ENCODE data around the gene ZSCAN25.
"Not testable (repeated sequence)": the region's sequence is repeated elsewhere in the genome, so short reads cannot be mapped to it uniquely, and the experiment has no call there.

ZSCAN25 gene

DNA sequence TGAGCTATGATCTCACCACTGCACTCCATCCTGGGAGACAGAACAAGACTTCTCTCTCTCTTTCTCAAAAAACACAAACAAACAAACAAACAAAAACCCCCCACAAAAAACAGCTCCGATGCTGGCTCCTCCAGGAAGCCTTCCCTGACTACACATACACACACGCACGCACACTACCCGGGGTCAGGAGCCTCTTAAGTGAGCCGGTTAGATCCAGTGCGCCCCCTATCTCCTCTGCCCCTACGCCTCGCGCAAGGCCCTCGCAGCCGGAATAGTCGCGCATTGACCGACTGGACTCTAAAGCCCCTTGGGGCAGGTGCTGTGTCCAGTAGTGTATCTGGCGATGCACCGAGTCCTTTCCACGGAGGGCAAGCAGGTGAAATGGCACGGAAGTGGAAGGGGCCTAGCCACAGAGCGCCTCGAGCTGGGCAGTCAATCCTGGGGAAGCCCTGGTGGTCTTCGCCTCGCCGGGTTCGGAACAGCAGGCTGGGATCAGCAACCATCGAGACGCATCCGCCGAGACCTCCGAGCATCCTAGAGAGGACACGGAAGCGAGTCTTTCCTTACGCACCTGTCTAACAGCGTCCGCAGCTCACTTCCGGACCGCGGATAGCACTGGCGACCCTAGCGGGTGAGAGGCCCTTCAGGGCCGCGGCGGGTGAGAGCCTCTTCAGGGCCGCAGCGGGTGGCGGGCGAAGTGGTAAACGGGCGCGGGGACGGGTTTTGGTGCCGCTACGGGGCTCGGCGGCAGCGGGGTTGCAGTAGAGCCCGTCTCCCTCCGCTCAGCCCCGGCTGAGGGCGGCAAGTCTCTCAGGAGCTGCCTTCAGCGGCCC is at the start of gene ZSCAN25:
TSS of gene ZSCAN25 (plus strand) at position 588 of the 833 bp plus-strand sequence. CDS start 2,661 bp downstream, outside the sequence.
- peak; percentile 82 to 94 for DNase-seq (ENCODE audit: low spot score in 2 of 2)
- Histone ChIP-seq H3K36me3 (replicated peaks) (peaks cover 35% of the 10 kb centered on the region), H3K4me3 (peak within 1 kb of the TSS; percentile 93), H3K4me1 (peaks cover 6% of the 10 kb centered on the region), H3K9me3 (no peaks in the 10 kb centered on the region), H3K27me3 (ENCODE audit: low read depth) (peaks cover 4% of the 10 kb centered on the region; the same call in 1 of the 2 replicates)
- in situ Hi-C loops (cut with MboI; ENCODE audit: low sequenced_read_pairs): no loop called here

DNA sequence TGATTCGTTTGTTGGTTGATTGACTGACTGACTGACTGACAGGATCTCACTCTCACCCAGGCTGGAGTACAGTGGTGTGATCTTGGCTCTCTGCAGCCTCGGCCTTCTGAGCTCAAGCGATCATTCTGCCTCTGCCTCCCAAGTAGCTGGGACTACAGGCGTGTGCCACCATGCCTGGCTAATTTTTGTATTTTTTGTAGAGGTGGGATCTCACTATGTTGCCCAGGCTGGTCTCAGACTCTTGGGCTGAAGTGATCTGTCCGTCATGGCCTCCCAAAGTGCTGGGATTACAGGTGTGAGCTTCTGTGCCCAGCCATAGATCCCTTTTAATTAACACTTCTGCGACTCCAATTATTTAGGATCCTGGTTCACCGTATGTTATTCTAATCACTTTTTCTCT is 48.0 kb upstream of the ZSCAN25 start:
- in situ Hi-C loops (cut with MboI; ENCODE audit: low sequenced_read_pairs); H3K4me1 ChIP-seq; H3K4me3 ChIP-seq; DNase-seq (ENCODE audit: low spot score in 2 of 2); H3K9me3 ChIP-seq; H3K27me3 ChIP-seq (ENCODE audit: low read depth): not testable (repeated sequence)
- peaks cover 73% of the 10 kb centered on the region for H3K36me3 ChIP-seq (replicated peaks)

GRCh38 chr7:99571768-99572167 is 45.0 kb upstream of the ZSCAN25 start:
- Histone ChIP-seq H3K36me3 (replicated peaks) (peaks cover 56% of the 10 kb centered on the region), H3K4me3 (no peak overlapping the region), H3K9me3 (peaks cover 4% of the 10 kb centered on the region; the same call in 1 of the 2 replicates), H3K27me3 (ENCODE audit: low read depth) (no peaks in the 10 kb centered on the region), H3K4me1 (peaks cover 2% of the 10 kb centered on the region; the same call in 1 of the 2 replicates)
- in situ Hi-C loops (cut with MboI; ENCODE audit: low sequenced_read_pairs): no loop called here
- DNase-seq (ENCODE audit: low spot score in 2 of 2): no peak

DNA sequence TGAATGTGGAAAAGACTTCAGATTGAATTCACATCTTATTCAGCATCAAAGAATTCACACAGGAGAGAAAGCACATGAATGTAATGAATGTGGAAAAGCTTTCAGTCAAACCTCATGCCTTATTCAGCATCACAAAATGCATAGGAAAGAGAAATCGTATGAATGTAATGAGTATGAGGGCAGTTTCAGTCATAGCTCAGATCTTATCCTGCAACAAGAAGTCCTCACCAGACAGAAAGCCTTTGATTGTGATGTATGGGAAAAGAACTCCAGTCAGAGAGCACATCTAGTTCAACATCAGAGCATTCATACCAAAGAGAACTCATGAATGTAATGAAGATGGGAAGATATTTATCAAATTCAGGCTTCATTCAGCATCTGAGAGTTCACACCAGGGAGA is 43.5 kb upstream of the ZSCAN25 start:
- H3K9me3 ChIP-seq: peaks cover 4% of the 10 kb centered on the region; the same call in 1 of the 2 replicates

DNA sequence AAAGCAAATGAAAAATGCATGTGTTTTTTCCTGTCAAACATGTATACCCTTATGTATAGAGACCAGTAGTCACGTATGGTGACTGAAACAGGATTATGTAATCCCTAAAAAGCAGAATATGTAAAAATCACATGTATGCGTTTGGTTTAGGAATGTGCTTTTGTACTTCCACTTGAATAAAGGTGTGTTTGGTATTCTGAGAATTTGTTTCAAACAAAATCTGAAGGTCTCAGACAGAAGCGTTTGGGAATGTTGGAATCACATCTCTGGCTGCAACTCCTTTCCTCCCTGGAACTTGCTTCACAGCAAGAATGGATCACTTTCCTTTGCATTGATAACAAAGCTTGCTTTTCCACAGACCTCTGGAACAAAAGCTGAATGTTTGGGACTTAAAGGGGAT is 40.5 kb upstream of the ZSCAN25 start:
- Histone ChIP-seq H3K4me3 (no peak overlapping the region), H3K9me3 (peaks cover 4% of the 10 kb centered on the region; the same call in 1 of the 2 replicates), H3K36me3 (replicated peaks) (peaks cover 31% of the 10 kb centered on the region), H3K27me3 (ENCODE audit: low read depth) (no peaks in the 10 kb centered on the region), H3K4me1 (0 out of 2 replicates have a peak, but pooled peaks cover 2% of the 10 kb centered on the region)
- DNase-seq (ENCODE audit: low spot score in 2 of 2): no peak
- in situ Hi-C loops (cut with MboI; ENCODE audit: low sequenced_read_pairs): no loop called here

More for the DNA sequence above, 43.5 kb upstream of the ZSCAN25 start:
- in situ Hi-C loops (cut with MboI; ENCODE audit: low sequenced_read_pairs): no loop called here
- no peaks in the 10 kb centered on the region for H3K27me3 ChIP-seq (ENCODE audit: low read depth)
- peaks cover 2% of the 10 kb centered on the region; the same call in 1 of the 2 replicates for H3K4me1 ChIP-seq
- DNase-seq (ENCODE audit: low spot score in 2 of 2): no peak
- no peak overlapping the region for H3K4me3 ChIP-seq
- H3K36me3 ChIP-seq (replicated peaks): peaks cover 51% of the 10 kb centered on the region

GRCh38 chr7:99579281-99579955 is 37.3 kb upstream of the ZSCAN25 start:
- H3K4me1 ChIP-seq: 0 out of 2 replicates have a peak, but pooled peaks cover 2% of the 10 kb centered on the region
- no peak overlapping the region for H3K4me3 ChIP-seq
- DNase-seq (ENCODE audit: low spot score in 2 of 2): no peak
- in situ Hi-C loops (cut with MboI; ENCODE audit: low sequenced_read_pairs): no loop called here
- H3K9me3 ChIP-seq: peaks cover 4% of the 10 kb centered on the region; the same call in 1 of the 2 replicates
- H3K36me3 ChIP-seq (replicated peaks): peaks cover 8% of the 10 kb centered on the region
- no peaks in the 10 kb centered on the region for H3K27me3 ChIP-seq (ENCODE audit: low read depth)

DNA sequence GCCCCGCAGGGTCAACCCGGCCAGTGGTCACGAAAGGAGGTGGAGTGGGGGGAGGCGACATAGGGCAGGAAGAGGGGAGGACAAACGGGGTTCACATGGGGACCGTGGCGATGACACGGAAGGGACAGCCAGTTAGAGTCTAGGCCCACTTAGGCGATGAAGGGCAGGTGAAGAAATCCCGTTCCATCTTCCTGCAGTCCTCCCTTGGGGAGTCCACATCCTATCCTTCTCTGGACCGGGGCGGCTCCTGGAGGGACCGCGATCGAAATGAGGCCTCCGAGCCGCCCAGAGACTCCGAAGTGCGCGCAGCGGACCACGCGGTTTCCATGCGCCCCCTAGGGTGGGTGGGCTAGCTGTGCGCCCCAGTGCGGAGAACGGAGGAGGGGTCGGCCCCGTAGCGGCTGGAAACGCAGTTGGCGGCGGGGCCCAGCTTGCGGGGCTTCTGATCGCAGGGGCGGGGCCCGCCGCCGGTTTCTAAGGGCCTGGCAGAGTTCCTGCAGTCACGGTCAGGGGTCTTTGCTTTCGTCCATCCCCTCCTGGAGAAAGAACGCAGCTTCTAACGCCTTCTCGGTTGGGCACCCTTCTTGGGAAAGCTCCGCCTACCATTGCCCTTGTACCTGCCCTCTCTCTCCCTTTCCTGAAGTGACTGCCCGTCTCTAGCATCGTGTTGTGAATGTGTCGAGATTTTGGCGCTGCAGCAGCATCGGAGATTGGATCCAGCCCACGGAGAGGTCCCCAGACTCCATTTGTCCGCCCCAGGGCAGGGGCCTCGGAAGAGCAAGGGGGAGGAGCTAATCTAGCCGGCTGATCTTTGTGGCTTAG is 36.6 kb upstream of the ZSCAN25 start:
- Histone ChIP-seq H3K36me3 (replicated peaks) (peaks cover 3% of the 10 kb centered on the region; the same call in 1 of the 2 replicates), H3K4me3 (no peak overlapping the region), H3K27me3 (ENCODE audit: low read depth) (no peaks in the 10 kb centered on the region), H3K4me1 (no peaks in the 10 kb centered on the region), H3K9me3 (peaks cover 4% of the 10 kb centered on the region; the same call in 1 of the 2 replicates)
- no peak for DNase-seq (ENCODE audit: low spot score in 2 of 2)
- in situ Hi-C loops (cut with MboI; ENCODE audit: low sequenced_read_pairs): no loop called here

DNA sequence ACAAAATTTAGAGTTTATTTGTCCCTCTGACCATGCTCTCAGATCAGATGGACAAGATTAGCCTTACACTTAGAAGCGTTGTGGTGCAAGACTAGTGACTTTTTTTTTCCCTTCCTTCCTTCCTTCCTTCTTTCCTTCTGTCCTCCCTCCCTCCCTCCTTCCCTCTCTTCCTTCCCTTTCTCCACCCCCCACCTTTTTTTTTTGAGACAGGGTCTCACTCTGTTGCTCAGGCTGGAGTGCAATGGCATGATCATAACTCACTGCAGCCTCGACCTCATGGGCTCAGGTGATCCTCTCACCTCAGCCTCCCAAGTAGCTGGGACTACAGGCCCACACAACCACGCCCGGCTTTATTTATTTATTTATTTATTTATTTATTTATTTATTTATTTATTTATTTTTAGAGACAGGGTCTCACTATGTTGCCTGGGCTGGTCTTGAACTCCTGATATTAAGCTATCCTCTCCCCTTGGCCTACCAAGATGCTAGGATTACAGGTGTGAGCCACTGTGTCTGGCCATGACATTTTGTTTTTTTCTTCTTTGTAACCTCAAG is 35.9 kb upstream of the ZSCAN25 start:
- H3K27me3 ChIP-seq (ENCODE audit: low read depth); DNase-seq (ENCODE audit: low spot score in 2 of 2); H3K4me1 ChIP-seq; H3K36me3 ChIP-seq (replicated peaks); H3K4me3 ChIP-seq; in situ Hi-C loops (cut with MboI; ENCODE audit: low sequenced_read_pairs); H3K9me3 ChIP-seq: not testable (repeated sequence)

- in situ Hi-C loops (cut with MboI; ENCODE audit: low sequenced_read_pairs): no loop called here
- Histone ChIP-seq H3K9me3 (no peaks in the 10 kb centered on the region), H3K36me3 (replicated peaks) (no peaks in the 10 kb centered on the region), H3K4me3 (no peak overlapping the region), H3K4me1 (no peaks in the 10 kb centered on the region), H3K27me3 (ENCODE audit: low read depth) (no peaks in the 10 kb centered on the region)
- DNase-seq (ENCODE audit: low spot score in 2 of 2): no peak
These were observed 27.9 kb upstream of the ZSCAN25 start for GRCh38 chr7:99588868-99589267.

GRCh38 chr7:99594948-99595745 is 21.6 kb upstream of the ZSCAN25 start:
- Histone ChIP-seq H3K4me3 (no peak overlapping the region), H3K36me3 (replicated peaks) (no peaks in the 10 kb centered on the region), H3K27me3 (ENCODE audit: low read depth) (no peaks in the 10 kb centered on the region), H3K9me3 (no peaks in the 10 kb centered on the region), H3K4me1 (no peaks in the 10 kb centered on the region)
- no peak for DNase-seq (ENCODE audit: low spot score in 2 of 2)
- in situ Hi-C loops (cut with MboI; ENCODE audit: low sequenced_read_pairs): no loop called here

GRCh38 chr7:99596408-99596955 is 20.3 kb upstream of the ZSCAN25 start:
- Histone ChIP-seq H3K4me3 (no peak overlapping the region), H3K4me1 (no peaks in the 10 kb centered on the region), H3K36me3 (replicated peaks) (no peaks in the 10 kb centered on the region), H3K27me3 (ENCODE audit: low read depth) (no peaks in the 10 kb centered on the region), H3K9me3 (no peaks in the 10 kb centered on the region)
- in situ Hi-C loops (cut with MboI; ENCODE audit: low sequenced_read_pairs): no loop called here
- DNase-seq (ENCODE audit: low spot score in 2 of 2): no peak

GRCh38 chr7:99597762-99598501 is 18.8 kb upstream of the ZSCAN25 start, which contains the start of gene TMEM225B:
Gene TMEM225B, plus strand, starts transcription at chr7:99598267. Its CDS starts 6,122 bp downstream, at chr7:99604389.
- no peaks in the 10 kb centered on the region for H3K4me1 ChIP-seq
- H3K27me3 ChIP-seq (ENCODE audit: low read depth): no peaks in the 10 kb centered on the region
- DNase-seq (ENCODE audit: low spot score in 2 of 2): no peak
- H3K9me3 ChIP-seq: no peaks in the 10 kb centered on the region
- H3K36me3 ChIP-seq (replicated peaks): no peaks in the 10 kb centered on the region
- H3K4me3 ChIP-seq: no peak within 1 kb of the TSS
- in situ Hi-C loops (cut with MboI; ENCODE audit: low sequenced_read_pairs): no loop called here
